Lower leg skin (tissue), 3 donors: ENCODE results near the gene FCMR.

Experiments
- CTCF ChIP-seq, 3 donors: fragments of 450-650 bp; IDR thresholded peaks; one replicate each; pipeline ENCODE4 v1.5.1; 2016; ENCODE audit warnings: antibody characterized with exemption in 3 of 3, mild to moderate bottlenecking in 3 of 3, moderate library complexity in 2 of 3
- POLR2A ChIP-seq, 2 donors: fragments of 450-650 bp; IDR thresholded peaks; one replicate each; pipeline ENCODE4 v1.6.1; 2016 to 2017; ENCODE audit warnings: antibody characterized with exemption in 2 of 2, mild to moderate bottlenecking in 1 of 2, moderate library complexity in 1 of 2

DNA sequence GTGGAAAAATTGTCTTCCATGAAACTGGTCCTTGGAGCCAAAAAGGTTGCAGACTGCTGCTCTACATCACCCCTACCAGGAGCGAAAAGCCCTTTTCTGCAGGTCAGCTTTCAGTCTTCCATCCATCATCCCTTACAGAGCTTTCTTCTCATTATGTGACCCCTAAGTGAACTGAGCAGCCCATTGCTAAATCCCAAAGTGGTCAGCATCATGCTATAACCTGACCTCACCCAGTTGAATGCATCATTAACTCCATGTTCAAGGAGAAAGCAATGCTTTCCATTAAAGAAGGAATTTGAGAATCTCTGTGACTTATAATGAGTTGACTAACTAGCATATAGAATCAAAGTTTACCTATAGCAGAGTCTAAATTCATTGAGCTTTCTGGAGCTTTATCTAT, 34.9 kb downstream of the FCMR start:
- TF ChIP-seq CTCF (IDR thresholded peaks at IDR 0.05): no peak
- no peak for TF ChIP-seq POLR2A (IDR thresholded peaks at IDR 0.05)
